DMS 273 (cell line): ENCODE data around the gene SNAP47.

Source experiments
- DNase-seq: peaks from one replicate; lab custom pipeline; 2025; ENCODE audit not compliant: unreplicated experiment; lab: John Stamatoyannopoulos, UW

The SNAP47 gene

DNA sequence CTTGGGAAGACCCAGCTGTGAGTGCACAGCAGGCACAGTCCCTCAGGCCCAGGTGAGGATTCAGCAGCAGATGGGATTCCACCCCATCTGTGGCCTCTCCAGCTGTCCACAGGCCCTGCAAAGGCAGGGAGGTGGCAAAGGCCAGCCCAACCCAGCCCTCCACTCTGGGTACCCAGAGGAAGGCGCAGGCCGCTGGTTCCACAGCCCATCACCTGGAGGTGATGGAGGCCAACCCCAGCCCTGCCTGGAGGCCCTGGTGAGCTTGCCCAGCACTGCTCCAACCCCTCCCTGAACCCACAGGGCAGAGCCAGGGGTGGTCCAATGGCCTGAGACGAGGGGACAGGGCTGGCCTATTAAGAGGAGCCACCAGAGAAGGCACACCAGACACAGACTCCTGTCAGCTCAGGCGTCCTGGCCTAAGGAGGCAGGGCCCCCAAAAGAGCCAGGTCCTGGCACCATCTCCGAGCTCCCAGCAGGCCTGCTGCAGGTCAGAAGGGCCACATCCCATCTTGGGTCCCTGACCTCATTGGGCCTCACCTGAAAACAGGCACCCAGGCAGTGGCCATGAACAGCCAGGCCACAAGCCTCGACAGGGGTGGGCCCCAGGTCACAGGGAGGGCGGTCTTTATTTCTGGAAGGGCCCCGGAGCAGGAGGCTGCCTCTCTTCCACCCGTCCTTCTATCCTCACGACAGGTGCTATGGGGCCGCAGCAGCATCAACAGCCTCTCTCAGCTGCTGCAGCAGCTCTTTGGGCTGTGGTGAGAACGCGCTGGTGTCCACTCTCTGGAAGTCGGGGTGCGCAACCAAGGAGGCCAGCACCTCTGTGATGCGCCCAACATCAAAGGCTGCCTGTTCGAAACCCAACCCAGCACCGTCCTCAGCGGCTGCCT, 3.3 kb upstream of the SNAP47 start:
- DNase-seq: peak; percentile 49

DNA sequence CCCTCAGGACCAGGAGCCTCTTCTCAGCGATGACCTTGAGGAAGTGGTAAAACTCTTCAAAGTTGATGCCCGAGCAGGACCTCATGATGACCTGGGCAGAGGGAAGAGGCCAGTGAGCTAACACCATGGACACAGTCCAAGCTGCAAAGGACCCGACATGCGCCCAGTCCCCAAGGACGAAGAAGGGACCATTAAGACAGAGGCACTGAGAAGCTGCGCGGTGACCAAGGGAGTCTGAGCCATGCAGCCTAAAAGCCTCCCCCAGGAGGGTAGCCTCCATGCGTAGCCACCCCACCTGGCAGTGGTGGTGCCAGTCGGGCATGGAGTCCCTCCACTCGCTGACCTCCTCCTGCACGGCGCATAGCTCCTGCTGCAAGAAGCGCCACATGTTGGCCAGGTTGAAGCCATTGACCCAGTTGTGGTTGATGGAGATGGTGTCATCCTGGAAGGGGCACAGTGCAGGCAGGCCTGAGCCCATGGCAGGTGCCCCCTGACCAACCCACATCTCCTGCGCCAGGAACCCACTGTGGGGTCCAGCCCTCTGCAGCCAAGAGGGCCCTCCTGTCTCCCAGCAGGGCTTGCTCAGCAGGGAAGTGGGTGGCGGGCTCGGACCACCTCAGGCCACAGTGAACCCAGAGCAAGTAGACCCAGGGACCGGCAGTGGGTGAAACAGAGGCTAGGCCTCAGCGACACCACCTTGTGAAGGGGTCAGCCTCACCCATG, 2.5 kb upstream of the SNAP47 start:
- DNase-seq: no peak

DNA sequence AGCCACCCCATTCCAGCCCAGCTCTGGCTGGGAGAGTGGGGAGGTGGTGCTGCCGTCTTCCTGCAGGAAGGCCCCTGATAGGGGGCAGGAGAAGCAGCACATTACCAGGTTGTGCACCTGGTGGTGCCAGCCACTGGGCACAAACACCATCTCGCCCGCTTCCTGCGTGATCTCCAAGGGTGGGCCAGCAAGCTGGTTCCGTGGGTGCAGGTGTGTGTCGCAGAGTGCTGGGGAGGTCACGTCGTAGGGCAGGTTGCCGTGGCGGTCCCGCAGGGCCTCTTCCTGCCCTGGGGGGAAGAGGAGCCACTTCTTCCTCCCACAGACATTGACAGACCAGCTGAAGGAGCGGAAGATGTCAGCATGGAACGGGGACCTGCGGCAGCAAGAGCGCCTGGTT, 1.9 kb upstream of the SNAP47 start:
- DNase-seq: no peak

DNA sequence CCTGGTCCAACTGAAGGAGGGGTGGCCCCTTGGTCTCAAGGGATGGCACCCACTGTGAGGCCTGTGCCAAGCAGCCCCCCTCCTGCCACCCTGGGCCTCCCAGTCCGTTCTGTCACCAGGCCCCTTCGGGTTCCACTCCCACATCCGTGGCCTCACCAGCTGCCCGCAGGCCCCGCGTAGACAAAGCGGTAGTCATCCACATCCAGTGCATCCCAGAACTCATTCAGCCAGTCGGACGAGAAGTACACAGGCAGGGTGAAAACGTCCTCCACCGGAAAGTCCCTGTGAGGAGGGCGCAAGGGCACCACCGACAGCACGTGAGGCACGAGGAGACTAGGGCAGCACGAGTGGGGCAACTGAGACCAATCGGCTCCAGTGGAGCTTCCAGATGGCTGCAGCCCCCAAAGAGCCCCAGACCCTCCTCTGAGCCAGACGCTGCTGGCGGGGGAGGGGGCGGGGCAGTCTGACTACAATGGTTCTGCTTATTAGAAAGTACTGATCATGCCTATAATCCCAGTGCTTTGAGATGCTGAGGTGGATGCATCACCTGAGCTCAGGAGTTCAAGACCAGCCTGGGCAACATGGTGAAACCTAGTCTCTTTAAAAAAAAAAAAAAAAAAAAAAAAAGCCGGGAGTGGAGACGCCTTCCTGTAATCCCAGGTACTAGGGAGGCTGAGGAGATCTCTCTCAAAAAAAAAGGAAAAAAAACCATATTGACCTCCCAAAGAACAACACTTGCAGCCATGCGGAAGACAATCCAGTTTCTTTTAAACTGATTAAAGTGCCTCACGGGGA, 1.3 kb upstream of the SNAP47 start:
- no peak for DNase-seq

DNA sequence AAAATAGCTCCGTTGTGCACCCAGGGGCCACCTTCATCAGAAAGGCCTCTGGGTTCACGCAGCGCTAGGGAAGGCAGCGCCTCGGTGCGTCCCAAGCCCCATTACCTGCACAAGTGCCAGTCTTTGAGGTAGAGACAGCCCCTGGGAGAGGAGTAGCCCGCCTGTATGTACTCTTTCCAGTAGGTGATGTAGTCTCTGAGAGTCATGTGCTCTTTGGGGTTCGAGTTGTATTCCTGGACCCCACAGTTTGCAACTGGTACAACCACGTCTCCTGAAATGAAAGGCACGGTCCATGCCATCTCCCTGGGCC, 734 bp upstream of the SNAP47 start:
- DNase-seq: no peak

DNA sequence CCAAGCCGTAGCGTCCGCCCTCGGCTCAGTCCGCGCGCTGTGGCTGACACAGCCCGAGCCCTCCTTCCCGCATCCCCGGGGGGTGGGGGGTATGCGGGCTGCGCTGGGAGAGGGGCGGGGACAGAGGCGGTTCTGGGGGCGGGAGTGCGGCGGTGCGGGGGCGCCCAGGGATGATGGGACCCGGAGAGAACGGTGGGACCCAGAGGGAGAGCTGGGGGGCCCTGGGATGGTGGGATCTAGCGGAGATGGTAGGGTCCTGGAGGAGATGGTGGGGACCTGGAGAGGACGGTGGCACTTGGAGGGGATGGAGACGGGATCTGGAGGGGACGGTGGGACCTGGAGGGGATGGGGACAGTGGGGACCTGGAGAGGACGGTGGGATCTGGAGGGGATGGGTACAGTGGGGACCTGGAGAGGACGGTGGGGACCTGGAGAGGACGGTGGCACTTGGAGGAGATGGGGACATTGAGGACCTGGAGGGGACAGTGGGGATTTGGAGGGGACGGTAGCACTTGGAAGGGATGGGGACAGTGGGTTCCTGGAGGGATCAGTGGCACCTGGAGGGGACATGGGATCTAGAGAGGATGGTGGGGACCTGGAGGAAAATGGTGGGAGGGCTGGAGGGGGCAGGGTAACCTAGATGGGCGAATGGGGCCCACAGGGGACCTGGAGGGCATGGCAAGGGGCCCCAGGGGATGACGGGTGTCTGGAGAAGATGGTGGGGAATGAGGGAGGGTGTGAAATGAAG, 477 bp downstream of the SNAP47 start:
- DNase-seq: no peak

DNA sequence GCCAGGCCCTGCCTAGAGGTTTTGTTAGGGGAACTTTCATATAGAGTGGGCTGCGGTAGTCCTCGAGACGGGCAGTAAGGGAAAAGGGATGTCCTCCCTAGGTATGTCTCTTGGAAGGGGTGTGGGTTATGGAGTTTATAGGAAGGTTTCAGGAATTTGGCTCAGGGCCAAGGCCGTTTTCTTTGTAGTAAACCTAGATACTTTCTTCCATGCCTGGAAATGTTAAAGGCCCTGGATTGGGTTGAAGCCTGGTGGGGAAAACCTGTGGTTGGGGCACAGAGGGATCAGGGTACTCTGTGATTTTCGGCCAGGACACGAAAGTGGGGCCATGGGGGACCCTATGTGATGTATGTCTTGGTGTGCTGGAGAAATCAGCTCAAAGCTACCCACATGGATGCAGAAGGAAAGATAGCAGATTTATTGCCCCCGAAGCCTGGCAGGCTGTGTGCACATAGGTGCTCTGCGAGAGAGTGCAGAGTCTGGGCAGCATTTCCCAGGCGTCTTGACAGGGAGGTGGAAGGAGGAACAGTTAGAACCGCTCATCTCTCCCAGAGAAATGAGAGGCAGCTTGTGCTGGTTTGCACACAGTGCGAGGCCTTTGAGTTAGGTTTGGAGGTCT, 1.7 kb downstream of the SNAP47 start:
- no peak for DNase-seq

DNA sequence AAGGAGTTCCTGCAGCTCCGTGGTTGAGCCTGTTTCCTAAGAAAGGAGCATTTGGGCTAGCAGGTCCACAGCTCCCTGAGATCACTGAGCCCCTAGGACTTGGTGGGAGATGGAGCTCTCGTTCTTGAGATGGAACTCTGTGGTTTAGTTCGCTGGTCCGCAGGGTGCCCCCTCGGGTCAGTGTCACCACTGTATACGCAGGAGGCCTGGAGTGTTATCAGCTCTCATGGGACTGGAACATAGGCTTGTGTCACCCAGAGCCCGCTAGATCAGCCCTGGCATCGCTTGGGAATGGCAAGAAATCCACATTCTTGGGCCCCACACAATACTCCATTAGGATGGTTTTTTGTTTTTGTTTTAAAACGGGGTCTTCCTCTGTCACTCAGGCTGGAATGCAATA, 3.6 kb downstream of the SNAP47 start:
- no peak for DNase-seq

DNA sequence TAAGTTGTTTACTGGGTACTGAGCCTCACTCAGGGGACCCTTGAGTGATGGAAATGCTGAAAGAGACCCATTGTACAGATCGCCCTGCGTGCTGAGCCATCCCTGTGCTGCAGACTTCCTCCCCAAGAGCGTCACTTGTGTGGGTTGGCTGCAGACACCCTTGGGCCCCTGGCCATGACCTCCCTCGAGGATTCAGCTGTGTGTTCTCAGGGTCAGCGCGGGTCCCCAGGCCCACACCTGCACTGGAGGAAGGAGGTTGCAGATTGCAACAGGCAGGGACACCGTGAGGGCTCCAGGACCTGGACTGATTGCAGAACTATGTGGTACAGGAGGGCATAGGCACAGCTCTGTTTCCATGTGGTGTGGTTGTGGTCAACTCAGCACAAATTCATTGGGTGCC, 4.4 kb downstream of the SNAP47 start:
- DNase-seq: no peak

DNA sequence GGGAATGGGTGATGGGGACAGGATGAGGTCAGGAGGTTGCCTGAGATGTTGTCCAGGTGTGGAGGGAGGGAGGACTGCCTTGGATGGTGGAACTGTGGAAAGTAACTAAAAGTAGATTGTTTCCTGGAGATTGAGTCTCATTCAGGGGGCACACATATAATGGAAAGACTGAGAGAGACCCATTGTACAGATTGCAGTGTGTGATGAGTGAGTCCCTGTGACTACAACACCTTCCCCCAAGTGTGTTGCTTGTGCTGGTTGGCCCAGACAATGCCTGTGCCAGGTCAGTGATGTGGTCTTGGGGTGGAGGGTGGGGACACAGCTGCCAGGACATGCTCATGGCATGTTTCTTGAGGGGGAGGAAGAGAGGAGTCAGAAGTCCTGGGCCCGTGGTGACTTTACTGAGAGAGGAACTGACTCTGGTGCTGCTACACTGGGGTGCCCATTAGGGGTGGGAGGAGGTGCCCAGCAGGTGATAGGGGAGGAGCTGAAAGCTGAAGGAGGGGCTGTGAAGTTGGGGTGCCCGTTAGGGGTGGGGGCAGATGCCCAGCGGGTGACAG, 5.2 kb downstream of the SNAP47 start:
- no peak for DNase-seq

DNA sequence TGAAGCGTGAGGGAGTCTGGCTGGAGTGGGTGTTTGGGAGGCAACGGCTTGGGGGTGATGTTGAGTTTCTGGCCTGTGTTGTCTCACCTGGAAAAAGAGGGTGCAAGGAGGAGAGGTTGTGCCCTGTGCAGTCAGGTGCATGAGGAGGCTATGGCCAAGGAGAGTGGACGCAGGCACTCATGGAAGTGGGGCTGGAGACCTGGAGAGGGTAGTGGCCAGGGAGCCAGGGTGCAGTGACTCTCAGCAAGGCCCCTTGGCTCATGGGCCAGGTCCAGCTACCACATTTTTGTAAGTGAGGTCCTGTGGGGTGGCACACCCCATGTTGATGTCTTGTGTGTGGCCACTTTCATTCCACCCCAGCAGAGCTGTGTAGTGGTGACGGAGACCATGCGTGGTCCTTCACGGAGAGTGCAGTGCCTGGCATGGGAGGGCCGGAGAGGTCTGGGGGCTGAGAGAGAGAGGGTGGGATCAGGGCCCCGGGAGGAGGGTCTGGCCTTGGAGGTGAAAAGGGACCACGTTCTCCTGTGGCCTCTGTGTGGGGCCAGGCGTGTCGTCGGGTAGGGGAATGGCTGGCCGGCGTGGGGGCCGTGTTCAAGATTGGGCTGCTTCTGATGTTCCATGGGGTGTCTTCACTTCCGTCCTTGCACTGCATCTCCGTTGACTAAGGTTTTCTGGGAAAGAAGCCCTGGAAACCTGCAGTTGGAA, 6.1 kb downstream of the SNAP47 start:
- DNase-seq: no peak

DNA sequence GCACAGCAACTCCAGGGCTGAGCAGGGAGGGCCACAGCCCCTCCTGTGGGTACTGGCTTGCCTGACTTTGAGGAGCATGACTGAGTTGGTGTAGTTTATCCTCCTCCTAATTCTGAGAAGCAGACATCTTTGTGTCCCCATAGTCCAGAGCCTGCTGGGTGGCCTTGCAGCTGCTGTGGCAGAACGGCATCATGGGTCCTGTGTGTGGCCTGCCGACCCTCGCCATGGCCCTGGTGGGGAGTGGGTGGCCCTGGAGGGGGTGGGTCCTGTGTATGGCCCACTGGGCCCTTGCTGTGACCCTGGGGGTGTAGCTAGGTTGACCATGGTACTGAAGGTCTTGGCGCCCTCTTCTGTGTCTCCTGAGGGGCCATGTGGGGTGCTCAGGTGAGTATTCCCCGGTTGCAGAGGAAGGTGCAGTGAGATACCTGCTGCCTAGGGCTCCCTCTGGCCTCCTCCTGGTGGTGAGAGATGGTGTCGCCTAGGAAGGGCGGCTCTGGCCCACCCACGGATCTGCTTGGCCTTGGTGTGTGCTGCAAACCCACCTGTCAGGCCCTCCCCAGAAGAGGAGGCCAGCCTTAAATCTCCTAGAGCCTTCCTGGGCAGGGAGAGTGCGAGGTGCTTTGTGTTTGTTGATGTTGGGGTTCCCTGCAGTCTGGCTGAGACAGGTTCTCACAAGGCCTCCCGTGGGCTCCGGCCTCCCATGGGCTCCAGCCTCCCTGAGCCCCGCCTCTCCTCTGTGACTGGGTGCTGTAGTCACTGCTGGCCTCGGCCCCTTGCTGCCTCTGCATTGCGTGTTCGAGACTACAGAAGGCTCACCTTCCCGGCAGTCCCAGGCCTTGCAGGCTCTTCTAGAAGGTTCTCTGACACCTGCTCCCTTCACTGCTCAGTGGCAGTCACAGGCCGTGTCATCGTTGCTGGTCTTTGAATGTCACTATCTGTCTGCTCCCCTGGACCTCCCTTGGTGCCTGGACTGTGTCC, 7.8 kb downstream of the SNAP47 start:
- no peak for DNase-seq

DNA sequence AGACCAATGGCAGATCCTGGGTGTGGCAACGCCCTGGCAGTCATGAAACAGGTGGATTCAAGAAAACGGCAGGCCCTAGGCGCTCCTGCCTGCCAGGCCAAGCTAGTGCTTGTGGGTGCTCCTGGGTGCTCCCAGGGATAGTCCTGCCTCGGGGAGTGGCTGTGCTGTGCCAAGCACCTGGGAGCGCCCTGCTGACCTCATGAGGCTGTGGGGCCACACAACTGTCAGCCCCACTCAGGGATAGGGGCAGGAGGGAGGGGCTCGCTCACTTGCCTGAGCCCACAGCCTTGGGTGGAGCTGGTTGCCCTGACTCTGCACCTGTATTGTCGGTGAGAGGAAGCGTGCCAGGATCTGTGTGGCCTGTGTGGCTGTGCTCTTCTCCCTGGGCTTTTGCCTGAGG, 9.4 kb downstream of the SNAP47 start:
- DNase-seq: no peak

DNA sequence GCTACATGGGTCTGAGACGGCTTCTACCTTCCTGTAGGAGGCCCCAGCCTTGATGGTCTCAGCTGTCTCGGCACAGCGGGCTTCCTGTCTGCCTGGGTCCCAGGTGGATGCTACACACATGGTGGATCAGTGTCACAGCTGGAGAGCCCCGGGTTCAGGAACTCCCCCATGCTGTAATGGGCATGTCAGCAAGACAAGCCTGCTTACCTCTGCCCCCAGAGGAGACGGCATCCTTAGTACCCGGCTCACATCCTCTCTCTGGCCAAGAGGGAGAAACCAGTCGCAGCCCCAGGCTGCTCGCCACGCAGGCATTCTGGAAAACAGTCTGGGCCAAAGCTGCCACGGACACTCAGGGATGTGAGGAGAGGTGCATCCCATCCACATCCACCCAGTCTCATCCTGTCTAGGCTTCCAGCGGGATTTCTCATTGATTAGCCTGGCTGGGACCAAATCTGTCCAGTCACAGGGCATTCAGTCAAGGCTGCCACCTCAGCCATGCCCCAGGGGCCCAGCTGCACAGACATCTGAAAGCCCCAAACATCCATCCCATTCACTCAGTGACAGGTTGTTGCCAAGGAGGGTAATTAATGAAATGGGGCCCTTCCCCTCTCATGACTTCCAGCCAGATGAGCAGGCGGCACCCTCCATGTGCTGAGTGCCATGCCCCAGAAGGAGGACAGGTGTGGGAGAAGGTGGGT, 10.5 kb downstream of the SNAP47 start:
- DNase-seq: peak; percentile 14

DNA sequence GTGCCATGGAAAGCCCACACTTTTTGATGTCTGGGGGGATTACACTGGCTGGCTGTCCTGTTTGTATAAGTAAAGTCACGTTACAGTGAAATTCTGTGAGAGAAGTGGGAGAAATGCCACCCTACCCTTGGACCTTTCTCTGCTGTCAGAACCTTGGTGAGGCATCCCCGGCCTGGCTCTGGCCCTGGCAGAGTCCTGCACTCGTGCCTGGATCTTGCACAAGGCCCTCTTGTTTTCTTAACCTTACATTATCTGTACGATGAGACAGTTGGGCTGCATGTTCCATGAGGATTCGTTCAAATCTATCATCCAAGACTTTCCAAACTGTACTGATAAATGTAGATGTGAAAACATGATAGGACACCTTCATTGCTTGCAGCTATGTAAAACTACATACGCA, 11.4 kb downstream of the SNAP47 start:
- DNase-seq: no peak

DNA sequence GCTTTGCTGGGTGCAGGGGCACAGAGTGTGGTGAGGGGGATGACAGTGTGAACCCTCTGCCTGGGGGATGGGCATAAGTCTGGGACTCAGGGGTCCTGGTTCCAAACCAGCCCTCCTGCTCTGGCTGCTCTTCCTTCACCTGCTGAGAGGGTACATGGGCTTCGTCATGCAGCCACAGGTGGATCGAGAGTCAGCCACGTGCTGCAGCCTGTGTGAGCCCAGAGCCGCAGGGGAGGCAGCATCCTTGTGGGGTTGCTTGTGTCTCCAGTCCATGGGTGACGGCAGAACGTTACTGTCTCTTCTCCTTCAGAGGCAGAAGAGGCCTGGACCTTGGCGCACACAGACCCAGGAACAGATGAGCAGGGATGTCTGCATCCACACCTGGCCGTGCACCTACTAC, 12.1 kb downstream of the SNAP47 start:
- DNase-seq: no peak

DNA sequence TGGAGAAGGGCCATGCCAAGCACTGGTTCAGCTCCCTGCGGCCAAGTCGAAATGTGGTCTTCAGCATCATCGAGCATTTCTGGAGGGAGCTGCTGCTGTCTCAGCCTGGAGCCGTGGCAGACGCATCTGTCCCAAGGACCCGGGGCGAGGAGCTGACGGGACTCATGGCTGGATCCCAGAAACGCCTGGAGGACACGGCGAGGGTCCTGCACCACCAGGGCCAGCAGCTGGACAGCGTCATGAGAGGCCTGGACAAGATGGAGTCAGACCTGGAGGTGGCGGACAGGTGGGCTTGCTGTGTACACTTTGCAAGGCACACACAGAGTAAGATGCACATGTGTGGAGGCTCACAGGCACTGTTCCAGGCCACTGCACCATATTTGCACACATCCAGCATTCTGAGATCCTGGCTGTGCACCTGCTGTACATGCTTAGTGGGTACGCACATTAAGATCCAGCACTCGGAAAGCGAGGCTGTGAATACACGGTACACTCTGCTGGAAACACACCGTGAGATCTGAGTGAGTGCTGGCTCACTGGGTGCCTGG, 12.8 kb downstream of the SNAP47 start:
- DNase-seq: no peak
